SK-N-SH (cell line): ENCODE results near the gene MCF2L2.

Experiments
- CTCF ChIP-seq: fragments of 200-600 bp; sonication (generic); IDR thresholded peaks from 2 replicates; pipeline ENCODE4 v1.6.1; 2017; ENCODE audit warnings: antibody characterized with exemption, mild to moderate bottlenecking, moderate library complexity
- FOXM1 ChIP-seq: IDR thresholded peaks from 2 replicates; pipeline ENCODE4 v1.4.0; 2012; ENCODE audit warnings: low read depth, mild to moderate bottlenecking
- JUND ChIP-seq: IDR thresholded peaks from 2 replicates; pipeline ENCODE4 v1.4.0; 2012
- PBX3 ChIP-seq: IDR thresholded peaks from 2 replicates; pipeline ENCODE4; 2012
- TAF1 ChIP-seq: IDR thresholded peaks from 2 replicates; pipeline ENCODE4 v1.6.1; 2012; ENCODE audit warnings: low read depth, mild to moderate bottlenecking, low read length, moderate library complexity, borderline replicate concordance
- TF ChIP-seq, protein P1 (sequence below): IDR thresholded peaks from 2 replicates; pipeline ENCODE4 v1.4.0; 2012; ENCODE audit warnings: low read depth, borderline replicate concordance
- TF ChIP-seq, protein P2 (sequence below): IDR thresholded peaks from 2 replicates; pipeline ENCODE4 v1.6.1; 2012; ENCODE audit warnings: mild to moderate bottlenecking, low read depth, low read length, moderate library complexity

DNA sequence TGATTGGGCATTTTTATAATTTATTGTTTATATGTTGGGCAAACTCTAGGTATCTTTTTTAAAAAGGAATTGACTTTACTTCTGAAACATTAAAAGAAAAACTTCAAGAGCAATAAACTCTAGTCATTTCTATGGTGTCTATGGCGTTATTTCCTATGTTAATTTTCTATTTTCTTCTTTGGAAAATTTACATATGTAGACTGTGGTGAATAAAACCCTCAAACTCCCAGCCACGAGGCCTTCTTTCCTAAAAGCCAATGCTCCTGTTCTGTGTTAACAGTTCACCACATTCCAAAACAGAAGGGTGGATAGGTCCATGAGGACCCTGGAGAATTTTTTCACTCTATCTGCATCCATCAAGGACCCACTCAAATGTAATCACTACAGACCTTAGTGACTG lies 219.6 kb downstream of the MCF2L2 start:
- TF ChIP-seq CTCF (no peak), JUND (no peak), PBX3 (no peak), TAF1 (no peak), FOXM1 (no peak)
- TF ChIP-seq, protein P1, sequence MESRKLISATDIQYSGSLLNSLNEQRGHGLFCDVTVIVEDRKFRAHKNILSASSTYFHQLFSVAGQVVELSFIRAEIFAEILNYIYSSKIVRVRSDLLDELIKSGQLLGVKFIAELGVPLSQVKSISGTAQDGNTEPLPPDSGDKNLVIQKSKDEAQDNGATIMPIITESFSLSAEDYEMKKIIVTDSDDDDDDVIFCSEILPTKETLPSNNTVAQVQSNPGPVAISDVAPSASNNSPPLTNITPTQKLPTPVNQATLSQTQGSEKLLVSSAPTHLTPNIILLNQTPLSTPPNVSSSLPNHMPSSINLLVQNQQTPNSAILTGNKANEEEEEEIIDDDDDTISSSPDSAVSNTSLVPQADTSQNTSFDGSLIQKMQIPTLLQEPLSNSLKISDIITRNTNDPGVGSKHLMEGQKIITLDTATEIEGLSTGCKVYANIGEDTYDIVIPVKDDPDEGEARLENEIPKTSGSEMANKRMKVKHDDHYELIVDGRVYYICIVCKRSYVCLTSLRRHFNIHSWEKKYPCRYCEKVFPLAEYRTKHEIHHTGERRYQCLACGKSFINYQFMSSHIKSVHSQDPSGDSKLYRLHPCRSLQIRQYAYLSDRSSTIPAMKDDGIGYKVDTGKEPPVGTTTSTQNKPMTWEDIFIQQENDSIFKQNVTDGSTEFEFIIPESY = no peak
- TF ChIP-seq, protein P2, sequence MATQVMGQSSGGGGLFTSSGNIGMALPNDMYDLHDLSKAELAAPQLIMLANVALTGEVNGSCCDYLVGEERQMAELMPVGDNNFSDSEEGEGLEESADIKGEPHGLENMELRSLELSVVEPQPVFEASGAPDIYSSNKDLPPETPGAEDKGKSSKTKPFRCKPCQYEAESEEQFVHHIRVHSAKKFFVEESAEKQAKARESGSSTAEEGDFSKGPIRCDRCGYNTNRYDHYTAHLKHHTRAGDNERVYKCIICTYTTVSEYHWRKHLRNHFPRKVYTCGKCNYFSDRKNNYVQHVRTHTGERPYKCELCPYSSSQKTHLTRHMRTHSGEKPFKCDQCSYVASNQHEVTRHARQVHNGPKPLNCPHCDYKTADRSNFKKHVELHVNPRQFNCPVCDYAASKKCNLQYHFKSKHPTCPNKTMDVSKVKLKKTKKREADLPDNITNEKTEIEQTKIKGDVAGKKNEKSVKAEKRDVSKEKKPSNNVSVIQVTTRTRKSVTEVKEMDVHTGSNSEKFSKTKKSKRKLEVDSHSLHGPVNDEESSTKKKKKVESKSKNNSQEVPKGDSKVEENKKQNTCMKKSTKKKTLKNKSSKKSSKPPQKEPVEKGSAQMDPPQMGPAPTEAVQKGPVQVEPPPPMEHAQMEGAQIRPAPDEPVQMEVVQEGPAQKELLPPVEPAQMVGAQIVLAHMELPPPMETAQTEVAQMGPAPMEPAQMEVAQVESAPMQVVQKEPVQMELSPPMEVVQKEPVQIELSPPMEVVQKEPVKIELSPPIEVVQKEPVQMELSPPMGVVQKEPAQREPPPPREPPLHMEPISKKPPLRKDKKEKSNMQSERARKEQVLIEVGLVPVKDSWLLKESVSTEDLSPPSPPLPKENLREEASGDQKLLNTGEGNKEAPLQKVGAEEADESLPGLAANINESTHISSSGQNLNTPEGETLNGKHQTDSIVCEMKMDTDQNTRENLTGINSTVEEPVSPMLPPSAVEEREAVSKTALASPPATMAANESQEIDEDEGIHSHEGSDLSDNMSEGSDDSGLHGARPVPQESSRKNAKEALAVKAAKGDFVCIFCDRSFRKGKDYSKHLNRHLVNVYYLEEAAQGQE = no peak
